ENCODE measurements around the gene COG3.

COG3 gene

GRCh38 chr13:45538382-45538781 lies 73.6 kb downstream of the COG3 start:
- no peak for DNase-seq (ENCODE audit: low read depth, low spot score)
- in situ Hi-C loops (cut with HindIII; ENCODE audit: low sequenced_read_pairs): no loop called here
- H3K4me3 ChIP-seq (ENCODE audit: low read depth, low read length): no peak overlapping the region

GRCh38 chr13:45540195-45540594 lies 75.5 kb downstream of the COG3 start:
- in situ Hi-C loops (cut with HindIII; ENCODE audit: low sequenced_read_pairs): no loop called here
- no peak for TF ChIP-seq CTCF (IDR thresholded peaks at IDR 0.05; ENCODE audit: low read depth, low read length)

More at GRCh38 chr13:45538382-45538781, 73.6 kb downstream of the COG3 start:
- TF ChIP-seq CTCF (IDR thresholded peaks at IDR 0.05; ENCODE audit: low read depth, low read length): no peak

GRCh38 chr13:45540864-45541263 lies 76.1 kb downstream of the COG3 start:
- in situ Hi-C loops (cut with HindIII; ENCODE audit: low sequenced_read_pairs): no loop called here
- DNase-seq (ENCODE audit: low read depth, low spot score): no peak
- no peak for TF ChIP-seq CTCF (IDR thresholded peaks at IDR 0.05; ENCODE audit: low read depth, low read length)
- no peak overlapping the region for H3K4me3 ChIP-seq (ENCODE audit: low read depth, low read length)

More at GRCh38 chr13:45540195-45540594, 75.5 kb downstream of the COG3 start:
- DNase-seq (ENCODE audit: low read depth, low spot score): no peak
- H3K4me3 ChIP-seq (ENCODE audit: low read depth, low read length): no peak overlapping the region

GRCh38 chr13:45541806-45542205 lies 77.1 kb downstream of the COG3 start:
- H3K4me3 ChIP-seq (ENCODE audit: low read depth, low read length): no peak overlapping the region
- in situ Hi-C loops (cut with HindIII; ENCODE audit: low sequenced_read_pairs): no loop called here
- TF ChIP-seq CTCF (IDR thresholded peaks at IDR 0.05; ENCODE audit: low read depth, low read length): no peak
- DNase-seq (ENCODE audit: low read depth, low spot score): no peak

- in situ Hi-C loops (cut with HindIII; ENCODE audit: low sequenced_read_pairs): no loop called here
- no peak for DNase-seq (ENCODE audit: low read depth, low spot score)
- no peak for TF ChIP-seq CTCF (IDR thresholded peaks at IDR 0.05; ENCODE audit: low read depth, low read length)
- H3K4me3 ChIP-seq (ENCODE audit: low read depth, low read length): no peak overlapping the region
Observed at GRCh38 chr13:45542391-45542790, 77.7 kb downstream of the COG3 start.

- H3K4me3 ChIP-seq (ENCODE audit: low read depth, low read length): no peak overlapping the region
- in situ Hi-C loops (cut with HindIII; ENCODE audit: low sequenced_read_pairs): no loop called here
- DNase-seq (ENCODE audit: low read depth, low spot score): no peak
- TF ChIP-seq CTCF (IDR thresholded peaks at IDR 0.05; ENCODE audit: low read depth, low read length): no peak
Observed at GRCh38 chr13:45542878-45543277, 78.1 kb downstream of the COG3 start.

GRCh38 chr13:45544520-45544919 lies 79.8 kb downstream of the COG3 start:
- no peak for TF ChIP-seq CTCF (IDR thresholded peaks at IDR 0.05; ENCODE audit: low read depth, low read length)
- in situ Hi-C loops (cut with HindIII; ENCODE audit: low sequenced_read_pairs): no loop called here
- no peak overlapping the region for H3K4me3 ChIP-seq (ENCODE audit: low read depth, low read length)
- no peak for DNase-seq (ENCODE audit: low read depth, low spot score)
